ENCODE data around the gene DENND2A.

Gene DENND2A

DNA sequence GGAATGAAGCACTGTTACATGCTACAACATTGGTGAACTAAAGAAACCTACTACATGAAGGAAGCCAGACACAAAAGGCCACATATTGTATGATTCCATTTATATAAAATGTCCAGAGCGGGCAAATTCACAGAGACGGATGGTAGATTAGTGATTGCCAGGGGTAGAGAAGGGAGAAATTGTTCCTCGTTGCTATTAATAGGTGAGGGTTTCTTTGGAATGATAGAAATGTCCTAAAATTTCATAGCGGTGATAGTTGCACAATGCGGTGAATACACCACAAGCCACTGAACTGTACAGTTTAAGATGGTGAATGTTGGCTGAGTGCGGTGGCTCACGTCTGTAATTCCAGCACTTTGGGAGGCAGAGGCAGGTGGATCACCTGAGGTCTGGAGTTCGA, 29.0 kb downstream of the DENND2A start:
- no peak for DNase-seq

DNA sequence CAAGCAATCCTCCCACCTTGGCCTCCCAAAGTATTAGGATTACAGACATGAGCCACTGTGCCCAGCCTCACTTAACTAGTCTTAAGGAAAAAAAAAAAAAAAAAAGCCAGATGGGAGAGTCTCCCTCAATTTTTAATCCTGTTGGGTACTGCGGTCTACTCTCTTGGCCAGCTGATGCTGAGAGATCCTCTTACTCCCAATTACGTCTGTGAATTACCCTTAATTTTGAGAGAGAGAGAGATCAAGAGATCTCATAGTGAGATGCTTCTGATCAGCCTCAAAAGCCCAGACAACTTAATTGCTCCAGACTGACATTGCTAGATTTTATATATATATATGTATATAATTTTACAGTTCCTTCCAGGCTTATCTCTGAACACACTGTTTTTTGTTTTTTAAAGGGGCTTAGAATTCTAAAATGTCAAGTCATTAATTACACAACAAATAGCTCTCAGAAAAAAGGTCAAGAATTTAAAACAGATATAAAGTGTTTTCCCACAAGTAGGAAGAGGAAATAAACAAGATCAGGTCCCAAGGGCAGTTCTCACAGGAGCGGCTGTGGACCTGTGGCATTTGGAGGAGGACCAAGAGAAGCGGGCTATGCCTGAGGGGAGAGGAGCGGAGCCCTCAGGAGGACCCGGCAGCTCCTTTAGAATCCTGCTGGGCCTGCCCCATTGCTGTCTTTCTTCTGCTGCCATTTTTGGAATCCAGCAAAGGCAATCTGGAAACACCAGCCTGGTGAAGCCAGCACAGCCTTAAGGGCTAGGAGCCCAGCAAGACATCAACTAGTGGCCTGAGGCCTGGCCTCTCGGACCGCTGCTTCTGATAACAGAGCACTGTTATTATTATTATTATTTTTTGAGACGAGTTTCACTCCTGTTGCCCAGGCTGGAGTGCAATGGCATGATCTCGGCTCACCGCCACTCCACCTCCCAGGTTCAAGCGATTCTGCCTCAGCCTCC, 30.1 kb downstream of the DENND2A start:
- DNase-seq, result no peak

- DNase-seq, result no peak
Measured at GRCh38 chr7:140609646-140610045, 31.0 kb downstream of the DENND2A start.

- no peak for DNase-seq
Measured at GRCh38 chr7:140607441-140607989, 33.1 kb downstream of the DENND2A start.

DNA sequence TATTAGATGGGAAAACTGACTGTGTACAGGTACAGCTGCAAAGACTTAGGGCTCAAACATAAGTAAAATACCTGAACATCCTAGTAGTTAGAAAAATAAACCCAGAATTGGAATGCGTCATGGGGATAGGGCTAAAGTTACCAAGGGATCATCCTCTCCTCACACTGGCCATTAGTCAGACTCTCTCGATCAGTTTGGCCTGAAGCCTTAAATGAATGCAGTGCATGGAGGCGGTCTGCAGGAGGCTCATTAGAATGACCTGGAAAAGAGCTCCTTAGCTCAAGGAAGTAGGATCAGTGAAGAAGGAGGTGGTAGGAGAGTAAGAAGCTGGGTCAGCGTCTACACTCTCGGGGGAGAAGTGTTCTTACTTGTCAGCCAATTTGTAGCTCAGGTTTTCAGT, 35.3 kb downstream of the DENND2A start:
- no peak for DNase-seq

GRCh38 chr7:140604760-140605159, 35.9 kb downstream of the DENND2A start:
- DNase-seq, result no peak

GRCh38 chr7:140604076-140604475, 36.5 kb downstream of the DENND2A start:
- DNase-seq, result no peak

DNA sequence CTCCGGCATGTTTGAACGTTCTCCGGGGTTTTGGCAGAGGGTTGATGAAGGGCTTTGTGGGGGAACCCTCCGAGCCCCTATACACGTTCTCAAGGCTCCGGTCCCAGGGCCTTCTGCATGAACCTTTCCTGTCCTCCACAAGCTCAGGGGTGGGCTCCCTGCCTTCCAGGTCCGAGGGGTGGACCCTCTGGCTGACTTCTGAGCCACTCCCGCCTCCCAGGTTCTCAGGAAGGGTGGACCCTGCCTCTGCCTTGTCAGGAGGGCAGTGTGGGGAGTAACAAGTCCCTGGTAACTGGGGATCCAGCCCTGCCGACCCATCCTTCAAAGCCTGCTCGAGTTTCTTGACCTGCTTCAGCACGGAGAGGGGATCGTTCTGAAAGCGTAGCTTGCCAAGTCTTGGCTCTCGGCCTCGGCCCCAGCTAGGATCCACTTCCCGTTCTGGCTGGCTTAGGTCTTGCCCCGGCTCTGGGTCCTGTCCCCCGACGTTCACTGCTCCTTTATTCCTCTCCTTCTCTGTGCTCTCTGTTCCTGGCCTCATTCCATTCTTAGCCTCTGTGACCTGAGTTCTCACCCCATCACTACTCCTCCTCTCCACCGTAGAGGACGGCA, 38.9 kb downstream of the DENND2A start:
- no peak for DNase-seq

DNA sequence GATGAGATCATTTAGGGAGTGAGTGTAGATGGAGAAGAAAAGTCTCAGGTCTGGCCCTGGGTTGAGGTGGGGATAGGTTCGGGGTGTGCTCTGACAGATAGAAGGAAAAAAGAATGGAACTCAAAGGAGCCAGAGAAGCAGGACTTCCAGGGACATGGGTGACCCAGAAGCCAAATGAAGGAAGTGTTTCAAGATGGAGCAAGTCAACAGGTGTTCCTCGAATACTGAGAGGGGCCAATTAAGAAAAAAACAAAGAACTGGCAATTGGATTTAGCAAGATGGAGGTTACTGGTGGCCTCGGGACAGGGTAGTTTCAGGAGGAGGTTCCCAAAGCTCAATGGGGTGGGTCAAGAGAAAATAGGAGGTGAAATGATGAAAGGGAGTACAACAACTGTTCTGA, 40.3 kb downstream of the DENND2A start:
- DNase-seq, result no peak

DNA sequence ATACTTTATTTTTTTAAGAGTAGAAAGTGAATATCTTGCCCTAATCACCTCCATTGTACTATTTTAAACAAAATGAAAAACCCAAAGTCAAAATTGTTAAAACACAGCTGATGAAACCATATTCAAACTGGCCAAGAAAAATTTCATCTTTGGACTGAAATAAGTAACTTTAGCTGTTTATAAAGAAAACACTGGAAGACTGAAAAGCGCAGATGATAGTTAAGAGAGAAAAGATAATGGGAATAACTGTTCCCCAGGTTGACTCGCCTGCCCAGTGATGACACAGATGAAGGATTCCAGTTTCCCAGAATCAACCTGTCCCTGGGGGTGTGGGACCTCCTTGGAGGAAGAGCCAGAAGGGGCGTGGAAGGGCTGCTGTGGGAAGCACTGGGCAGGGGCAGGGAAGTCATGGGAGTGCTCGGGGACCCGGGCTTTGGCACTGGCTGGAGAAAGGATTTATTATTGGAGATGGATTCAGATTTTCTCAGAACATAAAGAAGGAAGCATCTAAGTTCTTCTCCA, 43.1 kb downstream of the DENND2A start:
- no peak for DNase-seq

GRCh38 chr7:140596519-140597427, 43.8 kb downstream of the DENND2A start:
- no peak for DNase-seq

DNA sequence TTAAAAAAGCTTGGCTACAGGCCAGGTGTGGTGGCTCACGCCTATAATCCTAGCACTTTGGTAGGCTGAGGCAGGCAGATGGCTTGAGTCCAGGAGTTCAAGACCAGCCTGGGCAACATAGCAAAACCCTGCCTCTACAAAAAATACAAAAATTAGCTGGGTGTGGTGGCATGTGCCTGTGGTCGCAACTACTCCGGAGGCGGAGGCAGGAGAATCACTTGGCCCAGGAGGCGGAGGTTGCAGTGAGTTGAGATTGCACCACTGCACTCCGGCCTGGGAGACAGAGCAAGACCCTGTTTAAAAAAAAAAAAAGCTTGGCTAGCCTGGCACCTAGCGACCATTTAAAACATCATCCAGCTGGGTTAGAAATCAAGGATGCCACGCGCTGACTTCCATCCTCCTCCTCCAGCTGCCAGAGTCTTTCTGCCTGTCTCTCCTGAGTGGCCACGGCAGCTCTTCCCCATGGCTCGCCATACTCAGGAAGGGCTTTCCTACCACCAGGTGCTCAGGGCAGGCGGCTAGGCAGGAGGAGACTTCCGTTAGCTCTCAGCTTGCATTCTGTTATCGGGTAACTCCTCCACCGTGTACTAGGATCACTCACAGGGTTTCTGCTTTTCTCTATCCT, 45.0 kb downstream of the DENND2A start:
- no peak for DNase-seq

DNA sequence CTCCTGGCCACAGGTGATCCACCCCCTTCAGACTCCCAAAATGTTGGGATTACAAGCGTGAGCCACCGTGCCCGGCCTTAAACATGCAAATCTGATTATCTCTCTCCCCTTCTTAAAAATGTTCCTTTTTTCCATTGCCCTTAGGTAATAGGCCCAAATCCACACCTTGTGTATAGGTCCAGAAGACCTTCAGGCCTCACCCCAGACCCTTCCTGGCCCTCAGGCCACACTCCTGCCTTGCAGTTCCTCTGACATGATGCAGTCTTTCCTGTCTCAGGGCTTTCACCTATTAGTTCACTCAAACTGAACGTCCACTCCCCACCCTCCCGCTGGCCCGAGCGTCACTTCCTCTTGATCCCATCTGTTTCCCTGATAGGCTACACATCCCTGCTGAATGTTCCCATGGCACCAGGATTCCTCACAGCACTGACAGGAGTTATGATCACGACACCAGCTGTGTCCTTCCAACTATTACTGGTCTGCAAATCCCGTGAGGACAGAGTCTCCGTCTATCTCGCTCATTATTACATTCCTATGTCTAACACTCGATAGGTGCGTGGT, 46.4 kb downstream of the DENND2A start:
- DNase-seq, result no peak

- no peak for DNase-seq
Measured at GRCh38 chr7:140593672-140593982, 47.0 kb downstream of the DENND2A start.

GRCh38 chr7:140592964-140593671, 47.5 kb downstream of the DENND2A start:
- no peak for DNase-seq

DNA sequence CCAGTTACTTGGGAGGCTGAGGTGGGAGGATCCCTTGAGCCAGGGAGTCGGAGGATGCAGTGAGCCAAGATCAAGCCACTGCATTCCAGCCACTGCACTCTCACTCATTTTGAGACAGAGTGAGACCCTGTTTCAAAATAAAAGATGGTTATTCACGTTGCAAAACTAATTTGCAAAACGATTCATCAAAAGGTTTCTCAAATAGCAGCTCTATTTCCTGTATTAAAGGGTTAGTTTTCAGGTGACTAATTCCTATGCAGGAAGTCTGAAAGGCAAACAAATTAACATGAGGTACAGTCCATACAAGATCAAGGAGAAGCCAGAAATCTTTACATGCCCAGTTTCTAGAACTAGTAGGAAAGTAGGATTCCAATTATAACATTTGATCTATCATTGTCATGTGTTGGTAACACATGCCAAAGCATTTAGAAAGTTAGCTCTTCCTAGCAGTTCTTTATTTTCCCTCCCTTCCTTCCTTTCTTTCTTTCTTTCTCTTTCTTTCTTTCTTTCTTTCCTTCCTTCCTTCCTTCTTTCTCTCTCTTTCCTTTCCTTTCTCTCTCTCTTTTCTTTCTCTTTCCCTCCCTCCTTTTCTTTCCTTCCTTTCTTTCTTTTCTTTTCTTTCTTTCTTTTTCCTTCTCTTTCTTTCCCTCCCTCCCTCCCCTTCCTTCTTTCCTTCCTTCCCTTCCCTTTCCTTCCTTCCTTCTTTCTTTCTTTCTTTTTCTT, 49.3 kb downstream of the DENND2A start:
- DNase-seq, result no peak

- DNase-seq, result no peak
Measured at GRCh38 chr7:140587243-140587642, 53.4 kb downstream of the DENND2A start.

DNA sequence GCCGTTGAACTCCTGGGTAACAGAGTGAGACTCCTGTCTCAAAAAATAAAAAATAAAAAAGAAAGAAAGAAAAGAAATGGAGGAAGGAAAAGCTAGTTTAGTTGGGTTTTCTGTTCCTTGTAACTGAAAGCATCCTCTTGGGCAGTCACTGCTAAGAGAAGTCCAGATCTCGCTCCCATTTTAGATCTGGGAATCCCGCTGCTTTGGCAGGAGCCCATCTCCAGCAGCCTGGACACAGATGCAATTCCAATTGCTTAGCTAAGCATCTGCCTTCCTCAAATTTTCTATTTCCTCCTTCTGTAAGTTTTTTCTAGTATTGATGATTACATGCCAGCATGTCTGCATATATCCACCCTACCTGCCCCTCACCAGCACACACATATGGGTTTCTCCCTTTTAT, 54.1 kb downstream of the DENND2A start:
- no peak for DNase-seq

GRCh38 chr7:140585333-140585732, 55.3 kb downstream of the DENND2A start:
- no peak for DNase-seq

DNA sequence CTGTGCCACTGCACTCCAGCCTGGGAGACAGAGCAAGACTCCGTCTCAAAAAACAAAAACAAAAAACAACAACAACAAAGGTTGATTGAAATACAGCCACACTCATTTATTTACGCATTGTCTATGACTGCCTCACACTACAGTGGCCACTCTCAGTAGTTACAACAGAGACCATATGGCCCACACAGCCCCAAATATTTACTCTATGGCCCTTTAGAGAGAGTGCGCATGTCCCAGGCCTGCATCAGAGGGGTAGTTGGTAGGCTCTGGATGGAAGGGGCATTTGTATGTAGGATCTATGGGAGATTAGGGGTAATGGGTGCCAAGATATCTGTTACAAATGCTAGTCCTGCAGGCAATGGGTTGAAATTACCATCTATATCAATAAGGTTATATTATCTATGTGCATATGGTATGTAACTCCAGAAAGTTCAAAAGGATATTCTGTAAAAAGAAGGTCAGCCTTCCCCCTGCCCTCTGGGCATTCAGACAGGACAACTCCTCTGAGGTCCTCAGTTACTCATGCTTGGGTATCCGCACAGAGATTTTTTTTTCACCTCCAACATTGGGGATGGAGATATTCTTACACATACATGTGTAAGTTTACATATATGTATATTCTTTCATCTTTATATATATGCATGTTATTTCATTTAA, 56.3 kb downstream of the DENND2A start:
- no peak for DNase-seq

All from CD4-positive, alpha-beta T cell treated with Interleukin-21 for 1 hour (primary cell).